ENCODE measurements around the gene TUBA8.
"Not testable (repeated sequence)": the region's sequence is repeated elsewhere in the genome, so short reads cannot be mapped to it uniquely, and the experiment has no call there.

TUBA8 gene

DNA sequence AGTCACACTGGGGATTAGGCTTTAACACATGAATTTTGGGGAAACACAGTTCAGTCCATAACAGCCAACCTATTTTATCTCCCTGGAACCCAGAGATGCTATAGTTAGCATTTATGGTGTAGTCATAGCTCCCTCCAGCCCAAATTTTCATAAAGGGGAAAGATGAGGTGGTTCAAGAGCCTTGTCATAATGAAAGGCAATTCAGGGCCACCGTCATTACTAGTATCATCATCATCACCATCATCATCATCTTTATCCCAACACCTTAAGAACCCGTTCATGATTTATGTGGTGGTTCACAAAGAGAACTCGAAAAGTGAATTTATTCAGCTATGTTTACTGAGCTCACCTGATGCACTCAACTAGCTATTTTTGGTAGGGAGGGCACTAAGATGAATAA lies 2.4 kb upstream of the TUBA8 start:
- DNase-seq: no peak

DNA sequence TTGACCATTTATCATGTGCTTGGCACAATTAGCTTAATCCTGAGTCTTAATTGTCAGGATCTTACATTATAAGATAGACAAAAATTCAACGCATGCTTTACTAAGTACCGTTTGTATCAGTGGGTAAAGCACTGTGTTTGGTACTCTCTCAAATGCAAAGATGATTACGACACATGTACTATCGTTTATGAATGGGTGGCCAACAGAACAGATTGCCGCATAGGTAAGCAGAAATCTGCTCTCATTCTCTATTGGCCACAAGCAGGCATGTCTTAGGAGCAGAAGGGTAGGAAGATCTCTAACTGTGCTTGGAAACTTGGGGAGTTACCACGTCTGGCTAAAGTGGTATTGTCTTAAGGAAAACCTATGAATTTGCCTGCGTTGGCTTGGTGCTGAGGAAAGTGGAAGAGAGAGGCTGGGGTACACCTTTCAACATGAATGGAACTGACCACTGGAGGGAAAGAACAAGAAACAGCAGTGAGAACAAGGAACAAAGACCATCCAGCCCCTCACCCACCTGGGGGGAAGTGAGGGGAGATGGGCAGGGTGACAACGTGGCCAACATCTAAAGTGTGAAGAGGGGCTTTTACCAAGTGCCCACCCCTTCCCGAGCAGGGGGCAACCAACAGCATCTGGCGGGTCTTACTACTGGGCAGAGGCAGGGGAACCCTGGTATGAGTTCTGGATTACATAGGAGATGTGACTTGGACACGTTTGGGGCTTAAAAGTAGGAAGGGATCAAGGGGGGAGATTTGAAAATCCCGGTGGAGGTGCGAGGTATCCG lies 1.0 kb upstream of the TUBA8 start:
- DNase-seq: no peak

DNA sequence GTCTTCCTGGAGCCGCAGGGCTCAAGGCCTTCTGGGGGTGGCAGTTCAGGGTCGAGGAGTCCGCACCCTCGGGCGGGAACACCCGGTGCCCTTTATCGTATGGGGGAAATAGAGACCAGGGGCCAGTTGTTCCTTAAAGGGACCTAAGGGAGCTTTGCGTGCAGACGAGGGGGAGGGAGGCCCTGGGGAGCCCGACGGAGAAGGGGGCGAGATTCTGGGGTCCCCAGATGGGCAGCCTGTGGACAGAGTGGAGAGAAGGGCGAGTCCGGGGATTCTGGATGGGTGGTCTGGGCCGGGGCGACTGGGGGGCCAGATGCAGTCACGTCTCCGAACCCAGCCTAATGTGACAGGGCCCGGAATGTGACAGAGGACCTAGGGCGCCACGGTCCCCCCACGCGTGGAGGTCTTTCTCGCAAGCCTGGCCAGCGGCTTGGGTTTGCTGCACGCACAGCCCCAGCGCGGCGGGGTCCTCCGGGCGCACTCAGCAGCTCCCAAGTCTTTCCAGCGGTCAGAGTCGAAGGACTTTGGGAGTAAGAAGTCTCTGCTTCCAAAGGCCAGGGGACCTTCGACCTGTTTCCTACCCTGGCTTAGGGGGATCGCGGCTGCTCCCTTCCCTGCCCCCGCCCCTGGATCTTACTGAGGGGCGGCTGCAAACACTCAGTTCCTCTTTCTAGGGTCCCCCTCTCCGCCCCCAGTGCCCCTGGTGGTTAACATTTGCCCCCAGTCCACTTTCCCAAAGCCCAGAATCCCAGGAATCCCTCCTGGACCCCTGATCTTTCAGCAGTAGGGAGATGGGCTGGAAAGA lies 547 bp downstream of the TUBA8 start:
- DNase-seq: no peak

DNA sequence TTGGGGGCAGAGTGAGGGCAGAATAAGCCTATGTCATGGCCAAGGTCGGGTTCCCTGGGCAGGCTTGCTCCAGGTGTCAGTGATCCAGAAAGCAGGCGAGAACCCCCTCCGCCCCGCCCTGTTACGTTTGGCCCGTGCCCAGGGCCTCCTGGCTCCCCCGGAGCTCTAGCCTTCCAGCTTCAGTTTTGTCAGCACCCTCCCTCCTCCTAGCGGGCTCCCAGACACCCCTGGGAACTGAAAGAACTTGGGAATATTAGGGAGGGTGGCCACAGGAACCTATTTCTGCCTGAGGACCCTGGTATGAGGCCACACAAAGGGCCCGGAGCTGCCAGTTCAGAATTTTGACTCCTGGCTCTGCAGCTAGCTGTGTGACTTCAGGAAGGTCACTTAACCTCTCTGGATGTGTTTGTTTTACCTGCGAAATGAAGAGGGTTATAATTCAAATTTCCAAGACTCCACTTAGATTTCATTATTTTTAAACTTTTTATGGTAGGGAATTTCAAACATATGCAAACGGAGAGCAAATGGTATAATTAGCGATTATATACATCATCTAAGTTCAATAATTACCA lies 1.2 kb downstream of the TUBA8 start:
- no peak for DNase-seq

DNA sequence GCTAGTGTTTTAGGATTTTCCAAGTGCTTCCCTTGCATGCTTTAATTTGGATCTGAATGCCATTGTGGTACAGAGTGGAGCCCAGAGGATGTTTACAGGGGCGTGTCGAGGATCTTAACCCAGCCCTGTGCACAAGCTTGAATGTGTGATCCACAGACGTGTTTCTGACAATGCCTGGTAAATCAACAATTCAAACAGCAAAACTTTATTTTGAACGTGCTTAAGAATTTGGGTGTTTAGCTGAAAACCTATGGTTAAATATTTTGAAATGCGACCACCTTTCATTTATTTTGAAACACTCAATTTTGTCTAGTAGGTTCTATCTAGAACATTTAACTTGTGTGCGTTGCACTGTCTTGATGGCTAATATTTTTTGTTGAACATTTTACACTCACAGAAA lies 1.8 kb downstream of the TUBA8 start:
- no peak for DNase-seq

DNA sequence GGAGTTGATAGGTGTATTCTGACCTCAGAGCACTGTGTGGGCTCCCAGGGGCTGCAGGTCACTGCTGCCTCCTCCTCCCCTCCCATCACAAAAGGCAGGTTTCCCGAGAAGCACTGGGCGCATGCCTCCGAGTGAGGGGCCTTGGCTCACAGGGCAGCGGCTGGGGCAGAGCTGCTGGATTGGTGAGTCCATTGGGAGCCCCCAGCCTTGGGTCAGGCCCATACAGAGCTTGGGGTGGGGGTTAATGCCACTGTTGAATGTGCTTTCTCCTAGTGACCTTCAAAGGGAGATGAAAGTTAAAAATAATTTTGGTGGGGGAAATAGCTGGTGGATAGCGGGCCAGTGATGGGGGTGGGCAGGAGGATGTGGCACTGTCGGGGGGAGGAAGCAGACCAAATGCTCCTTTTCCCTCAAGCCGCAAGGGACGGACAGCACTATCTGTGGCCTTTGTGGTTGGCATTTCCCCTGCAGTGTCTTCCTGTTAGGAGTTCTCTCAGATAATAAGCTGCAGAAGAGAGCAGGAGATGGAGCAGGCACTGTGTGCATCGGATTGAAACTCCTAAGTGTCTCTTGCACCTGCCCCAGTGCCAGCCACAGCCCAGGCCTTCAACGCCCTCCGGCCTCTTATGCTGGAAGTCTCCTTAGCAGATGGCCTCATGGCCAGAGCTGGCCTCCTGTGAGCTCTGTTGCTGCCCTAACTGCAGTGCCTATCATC lies 3.2 kb downstream of the TUBA8 start:
- no peak for DNase-seq

DNA sequence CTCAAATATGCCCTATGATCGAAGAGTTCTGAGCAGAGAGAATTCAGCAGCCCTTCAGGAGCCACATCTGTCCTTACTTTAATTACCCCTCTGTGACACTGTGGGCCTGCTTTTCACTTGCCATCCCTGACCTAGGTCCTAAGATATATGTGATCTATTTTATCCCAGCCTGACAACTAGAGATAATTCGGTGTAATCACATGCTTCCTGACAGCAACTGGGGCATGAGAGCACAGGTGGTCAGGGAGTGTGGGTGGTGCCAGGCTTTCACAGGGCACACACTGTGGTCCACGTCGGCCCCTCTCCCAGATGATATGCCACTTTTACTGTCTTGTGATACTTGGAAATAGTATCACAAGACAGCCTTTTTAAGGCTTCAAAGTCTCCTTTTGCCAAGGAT lies 3.9 kb downstream of the TUBA8 start:
- no peak for DNase-seq

DNA sequence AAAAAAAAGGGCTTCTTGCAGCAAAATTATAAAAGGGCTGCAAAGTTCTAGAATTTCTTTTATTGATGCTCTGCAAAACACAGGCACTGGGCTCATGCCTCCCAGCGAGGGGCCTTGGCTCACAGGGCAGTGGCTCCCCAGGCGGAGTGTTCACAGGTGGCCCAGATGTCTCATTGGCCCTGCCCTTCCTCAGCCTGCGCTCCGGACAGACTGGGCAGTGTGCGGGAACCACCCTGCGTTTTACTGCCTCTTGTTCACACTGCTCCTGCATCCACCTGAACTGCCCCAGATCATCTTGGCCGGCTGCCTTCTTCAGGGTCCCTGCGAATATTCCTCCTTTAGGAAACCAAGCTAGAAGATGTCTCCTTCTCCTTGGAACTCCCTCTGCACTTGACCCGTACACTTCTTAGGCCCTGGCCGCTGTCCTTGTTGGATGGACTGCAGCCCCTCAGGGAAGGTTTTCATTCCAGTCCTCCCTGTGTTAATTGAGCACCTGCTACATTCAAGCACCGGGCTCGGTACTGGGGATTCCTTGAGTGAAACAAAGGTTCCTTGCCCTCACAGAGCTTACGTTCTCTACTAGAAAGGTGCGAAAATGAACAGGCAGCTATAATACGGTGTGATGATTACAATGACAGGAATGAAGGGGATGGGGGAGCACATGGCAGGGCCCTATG lies 4.5 kb downstream of the TUBA8 start:
- DNase-seq: no peak

DNA sequence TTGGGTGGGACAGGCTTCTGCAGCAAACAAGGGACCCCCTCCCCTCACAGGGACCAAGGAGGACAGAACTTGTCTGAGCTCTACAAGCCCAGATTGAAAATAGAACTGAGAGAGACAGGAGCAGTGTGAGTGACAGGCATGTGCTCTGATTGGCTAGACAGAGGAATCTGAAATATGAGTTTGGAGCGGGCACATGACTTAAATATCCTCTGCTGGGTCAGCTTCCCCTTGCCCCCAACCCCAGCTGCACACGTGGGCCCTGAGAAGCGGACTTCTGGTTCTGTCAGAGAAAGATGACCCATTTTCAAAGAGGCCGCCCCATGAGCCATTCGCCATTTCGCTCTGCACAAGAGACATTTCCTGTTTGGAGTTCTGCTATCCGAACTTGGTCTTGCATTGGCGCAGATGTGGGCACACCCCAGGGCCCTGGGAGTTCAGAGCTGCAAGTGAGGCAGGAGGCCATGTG lies 5.3 kb downstream of the TUBA8 start:
- DNase-seq: no peak

DNA sequence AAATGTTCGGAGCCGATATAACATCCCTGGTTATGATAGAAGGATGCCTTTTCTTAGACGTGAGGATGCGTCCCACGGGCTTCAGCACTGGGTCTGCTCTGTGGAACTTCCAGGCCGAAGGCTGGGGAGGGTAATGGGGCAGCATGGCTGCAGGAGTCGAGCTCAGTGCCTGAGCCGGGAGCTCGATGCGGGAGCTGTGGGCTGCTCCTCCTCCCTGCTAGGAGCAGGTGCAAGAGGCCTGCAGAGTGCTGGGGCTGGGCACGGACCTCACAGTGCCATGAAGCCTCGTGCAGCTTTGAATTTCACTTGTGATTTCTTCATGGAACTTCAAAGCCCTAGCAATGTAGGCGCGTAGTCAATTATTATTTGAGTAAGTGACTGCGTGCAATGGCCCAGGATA lies 6.0 kb downstream of the TUBA8 start:
- no peak for DNase-seq

DNA sequence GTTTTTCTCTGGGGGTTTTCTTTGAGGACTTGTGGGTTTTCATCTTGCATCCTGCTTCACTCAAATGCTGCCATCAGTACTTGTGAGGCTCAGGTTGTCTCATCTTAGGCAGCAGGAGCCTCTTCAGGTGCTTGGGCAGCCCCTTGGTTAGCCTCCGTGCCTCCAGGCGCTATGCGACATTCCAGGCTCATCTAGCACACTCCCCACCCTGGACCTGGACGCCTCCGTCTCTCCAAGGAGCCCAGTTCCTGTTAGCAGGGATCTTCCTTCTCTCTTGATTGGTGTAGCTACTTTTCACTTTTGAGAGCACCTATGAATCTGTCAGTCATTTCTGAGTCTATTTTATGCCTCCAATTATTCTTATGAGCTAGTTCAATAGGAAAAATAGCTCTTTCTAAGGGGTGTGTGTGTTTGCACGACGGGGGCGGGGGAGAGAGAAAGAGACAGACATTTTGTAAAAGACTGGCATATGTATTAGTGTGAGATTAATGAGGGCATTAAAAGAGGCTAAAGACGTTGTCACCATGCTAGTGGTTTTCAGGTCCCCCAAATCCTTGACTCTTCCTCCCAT lies 7.8 kb downstream of the TUBA8 start:
- no peak for DNase-seq

DNA sequence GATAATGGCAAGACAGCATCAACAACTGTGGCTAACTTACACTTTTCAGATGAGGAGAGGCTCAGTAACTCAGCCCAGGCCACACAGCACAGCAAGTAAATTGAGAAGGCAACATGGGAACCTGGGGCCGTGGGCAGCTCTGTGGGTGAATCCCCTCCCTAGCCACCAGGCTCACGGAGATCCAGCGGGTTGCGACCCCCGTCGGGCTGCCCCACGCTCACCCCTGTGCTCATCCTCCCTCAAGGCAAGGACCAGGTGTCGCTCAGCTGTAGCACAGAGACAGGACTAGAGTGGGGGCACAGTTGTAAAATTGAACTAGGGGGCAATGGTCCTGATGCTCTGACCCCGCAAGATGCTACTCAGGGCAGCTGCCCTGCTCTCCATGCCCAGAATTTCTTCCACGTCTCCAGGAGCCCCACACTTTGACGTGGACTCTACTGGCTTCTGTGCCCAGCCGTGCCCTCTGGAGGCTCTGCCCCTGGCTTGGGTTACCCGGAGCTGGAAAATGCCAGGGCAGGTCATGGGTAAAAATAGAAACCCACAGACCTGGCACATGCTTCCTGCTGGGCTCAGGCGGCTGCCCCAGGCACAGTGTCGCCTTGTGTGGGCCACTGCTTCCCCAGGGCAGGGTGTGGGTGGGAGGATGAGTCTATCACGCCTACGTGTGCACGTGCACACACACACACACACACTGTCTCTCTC lies 9.0 kb downstream of the TUBA8 start:
- no peak for DNase-seq

DNA sequence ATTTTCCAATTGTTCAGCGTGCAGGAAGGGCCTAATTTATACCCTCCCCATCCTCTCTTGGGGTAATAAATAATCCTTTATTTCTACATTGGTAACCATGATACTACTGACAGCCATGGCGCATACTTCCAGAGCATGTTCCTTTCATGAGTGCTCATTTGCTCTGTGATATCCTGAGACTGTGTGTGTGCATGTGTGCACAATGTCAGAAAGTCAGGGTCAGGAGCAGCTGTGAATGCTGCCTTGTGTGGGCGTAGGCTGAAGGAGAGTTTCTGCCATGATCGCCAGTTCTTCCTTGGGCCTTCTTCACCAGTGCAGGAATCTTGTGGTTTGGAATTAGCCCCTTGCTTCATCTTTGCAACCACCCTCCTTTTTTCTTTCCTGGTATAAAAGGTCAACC lies 10.2 kb downstream of the TUBA8 start:
- DNase-seq: no peak

DNA sequence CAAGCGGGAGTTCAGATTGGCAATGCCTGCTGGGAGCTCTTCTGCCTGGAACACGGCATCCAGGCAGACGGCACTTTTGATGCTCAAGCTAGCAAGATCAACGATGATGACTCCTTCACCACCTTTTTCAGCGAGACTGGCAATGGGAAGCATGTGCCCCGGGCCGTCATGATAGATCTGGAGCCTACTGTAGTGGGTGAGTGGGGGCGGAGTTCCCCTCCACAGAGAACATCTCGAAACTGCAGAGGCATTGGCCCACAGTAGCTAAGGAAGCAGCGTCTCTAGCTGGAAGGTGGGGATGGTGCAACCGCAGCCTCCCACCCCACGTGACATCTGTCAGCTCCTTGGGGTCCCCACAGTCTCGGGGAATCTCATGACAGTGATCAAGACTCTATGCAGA lies 10.9 kb downstream of the TUBA8 start:
- no peak for DNase-seq

DNA sequence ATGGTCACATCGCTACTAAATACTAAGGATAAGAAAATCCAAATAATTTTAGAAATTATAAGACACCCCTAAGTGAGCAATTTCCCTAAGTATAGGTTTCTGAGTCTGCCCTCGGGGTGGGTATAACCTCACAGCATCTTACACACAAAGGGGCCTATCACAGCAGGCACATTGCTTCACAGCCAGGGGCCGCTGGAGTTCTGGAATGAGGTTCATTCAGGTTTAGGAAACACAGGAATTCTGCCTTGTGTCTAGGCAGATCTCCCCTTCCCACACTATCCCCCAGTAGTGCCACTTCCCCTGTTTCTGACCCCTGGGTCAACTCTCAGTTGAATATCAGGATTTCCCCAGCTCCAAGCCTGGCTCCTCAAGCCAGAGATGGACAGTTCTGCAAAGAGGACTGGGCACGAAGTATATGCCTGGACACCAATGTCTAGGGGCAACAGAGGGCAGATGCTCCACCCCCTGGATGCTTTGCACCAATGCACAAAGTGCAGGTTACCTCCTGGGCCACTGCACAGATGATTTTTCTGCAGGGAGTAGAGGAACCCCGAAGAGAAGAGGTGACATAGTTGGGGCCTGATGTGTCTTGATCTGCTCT lies 11.4 kb downstream of the TUBA8 start:
- DNase-seq: no peak

DNA sequence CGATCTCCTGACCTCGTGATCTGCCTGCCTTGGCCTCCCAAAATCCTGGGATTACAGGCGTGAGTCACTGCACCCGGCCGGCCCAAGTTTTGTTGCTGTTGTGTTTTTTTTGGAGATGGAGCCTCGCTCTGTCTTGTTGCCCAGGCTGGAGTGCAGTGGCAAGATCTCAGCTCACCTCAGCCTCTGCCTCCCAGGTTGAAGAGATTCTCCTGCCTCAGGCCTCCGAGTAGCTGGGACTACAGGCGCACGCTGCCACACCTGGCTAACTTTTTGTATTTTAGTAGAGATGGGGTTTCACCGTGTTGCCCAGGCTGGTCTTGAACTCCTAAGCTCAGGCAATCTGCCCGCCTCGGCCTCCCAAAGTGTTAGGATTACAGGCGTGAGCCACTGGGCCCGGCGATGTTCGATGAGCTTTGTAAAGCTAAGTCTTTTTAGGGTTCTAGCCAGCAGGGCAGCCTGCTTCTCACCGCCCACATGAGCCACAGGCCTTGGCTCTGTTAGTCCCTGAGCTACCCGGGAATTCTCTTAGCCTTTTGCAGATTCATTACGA lies 12.9 kb downstream of the TUBA8 start:
- not testable (repeated sequence) for DNase-seq

DNA sequence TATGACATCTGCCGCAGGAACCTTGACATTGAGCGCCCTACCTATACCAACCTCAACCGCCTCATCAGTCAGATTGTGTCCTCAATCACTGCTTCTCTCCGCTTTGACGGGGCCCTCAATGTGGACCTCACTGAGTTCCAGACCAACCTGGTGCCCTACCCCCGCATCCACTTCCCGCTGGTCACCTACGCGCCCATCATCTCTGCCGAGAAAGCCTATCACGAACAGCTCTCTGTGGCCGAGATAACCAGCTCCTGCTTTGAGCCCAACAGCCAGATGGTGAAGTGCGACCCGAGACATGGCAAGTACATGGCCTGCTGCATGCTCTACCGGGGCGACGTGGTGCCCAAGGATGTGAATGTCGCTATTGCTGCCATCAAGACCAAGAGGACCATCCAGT lies 16.0 kb downstream of the TUBA8 start:
- no peak for DNase-seq

DNA sequence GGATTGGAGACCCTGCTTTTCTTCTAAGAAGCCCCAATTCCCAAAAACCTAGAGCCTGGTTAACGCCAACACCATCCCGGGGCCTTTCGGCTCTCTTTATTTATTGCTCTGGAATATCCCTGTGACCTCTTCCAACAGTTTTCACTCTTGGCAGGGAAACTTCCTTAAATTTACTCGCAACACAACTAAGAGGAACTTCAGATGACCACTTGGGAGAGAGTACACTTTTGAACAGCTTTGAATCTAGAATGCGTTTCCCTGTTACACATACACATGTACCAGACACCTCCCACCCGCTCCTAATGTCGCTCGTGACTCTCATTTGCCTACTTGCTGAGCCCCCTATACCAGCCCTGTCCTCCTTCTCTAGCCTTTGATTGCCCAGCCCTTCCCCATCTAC lies 19.4 kb downstream of the TUBA8 start:
- DNase-seq: no peak

DNA sequence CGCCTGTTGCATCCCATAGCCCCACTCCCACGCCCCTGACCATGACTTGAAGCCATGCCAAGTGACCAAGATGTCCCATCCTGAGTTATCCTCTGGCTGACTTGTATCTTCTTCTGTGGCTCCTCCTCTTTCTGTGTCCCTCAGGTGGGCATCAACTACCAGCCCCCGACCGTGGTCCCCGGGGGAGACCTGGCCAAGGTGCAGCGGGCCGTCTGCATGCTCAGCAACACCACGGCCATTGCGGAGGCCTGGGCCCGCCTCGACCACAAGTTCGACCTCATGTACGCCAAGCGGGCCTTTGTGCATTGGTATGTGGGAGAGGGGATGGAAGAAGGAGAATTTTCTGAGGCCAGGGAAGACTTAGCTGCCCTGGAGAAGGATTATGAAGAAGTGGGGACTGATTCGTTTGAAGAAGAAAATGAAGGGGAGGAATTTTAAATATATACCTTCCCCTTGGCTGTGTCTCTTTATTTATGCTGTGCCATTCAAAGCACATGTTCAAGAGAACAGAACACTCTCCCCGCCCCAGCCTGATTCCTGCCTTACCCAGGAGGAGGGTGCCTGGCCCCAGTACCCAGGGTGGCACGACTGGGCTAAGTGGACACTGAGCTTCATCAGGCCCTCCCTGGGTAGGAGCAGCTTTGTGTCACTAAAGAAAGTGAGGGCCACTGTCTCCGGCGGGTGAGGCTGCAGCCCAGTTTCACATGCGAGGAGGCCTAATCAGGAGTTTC lies 20.3 kb downstream of the TUBA8 start:
- no peak for DNase-seq

DNA sequence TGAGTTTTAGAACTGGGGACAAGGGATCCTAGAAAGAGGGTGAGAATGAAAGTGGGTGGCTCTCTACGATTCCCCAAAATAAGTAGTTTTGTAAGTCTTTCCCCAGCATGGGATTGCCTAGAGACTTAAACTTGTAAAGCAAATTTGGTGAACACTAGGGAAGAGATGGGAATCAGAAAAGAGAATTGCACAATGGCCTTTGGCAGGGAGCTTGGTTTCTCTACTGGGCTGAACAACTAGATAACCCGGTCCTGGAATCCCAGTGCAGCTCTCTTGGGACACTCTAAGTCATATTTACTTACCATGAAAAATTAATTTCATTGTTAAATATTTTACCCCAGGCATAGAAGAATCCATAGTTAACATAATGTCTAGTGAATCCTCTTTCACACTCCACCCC lies 22.8 kb downstream of the TUBA8 start:
- no peak for DNase-seq

Data from stimulated activated CD8-positive, alpha-beta memory T cell treated with anti-CD3 and anti-CD28 coated beads, Interleukin-4, amount 100 ng/mL, for 48 hours (primary cell).